Kidney epithelial cell (primary cell): ENCODE measurements around the gene RNF157. TPM values are rescaled to one million over a fixed set of nuclear protein-coding genes. Genes with fewer than 3 reads are reported as not detected.
"Not testable (repeated sequence)": the region's sequence is repeated elsewhere in the genome, so short reads cannot be mapped to it uniquely, and the experiment has no call there.

ENCODE experiments used
- DNase-seq: peaks from one replicate; pipeline ENCODE4 v3.0.0-alpha.2; 2010; ENCODE audit warnings: low read depth
- H3K27me3 ChIP-seq: 2 replicates; pipeline ENCODE4 v1.6.0; 2011; ENCODE audit warnings: low read length; ENCODE audit not compliant: control insufficient read depth, insufficient read depth
- H3K36me3 ChIP-seq: 2 replicates; pipeline ENCODE4 v1.5.1; 2011; ENCODE audit warnings: low read length; ENCODE audit not compliant: control insufficient read depth, insufficient read depth
- H3K4me3 ChIP-seq: 2 replicates; pipeline ENCODE4 v1.5.1; 2011; ENCODE audit warnings: low read depth, mild to moderate bottlenecking, control low read depth, low read length
- CTCF ChIP-seq: IDR thresholded peaks from 2 replicates; pipeline ENCODE4 v1.5.1; 2011; ENCODE audit warnings: mild to moderate bottlenecking, moderate library complexity, low read length, control low read depth, inconsistent platforms; ENCODE audit not compliant: insufficient read depth, poor library complexity, severe bottlenecking
- total RNA-seq: library from RNA; depleted of rRNA; stranded (reverse); fragments of >200 nt; gene quantifications from 2 replicates; pipeline ENCODE4 v1.2.3, GENCODE V29; 2015

The RNF157 gene
- total RNA-seq, 1 donor from 2014 or later = 6.0 TPM

- no peaks in the 10 kb centered on the region for H3K36me3 ChIP-seq
- H3K27me3 ChIP-seq = no peaks in the 10 kb centered on the region
- H3K4me3 ChIP-seq = no peak overlapping the region
- no peak for TF ChIP-seq CTCF
- no peak for DNase-seq
These were observed 20.5 kb downstream of the RNF157 start for GRCh38 chr17:76219670-76220383.

- no peaks in the 10 kb centered on the region for H3K27me3 ChIP-seq
- no peaks in the 10 kb centered on the region for H3K36me3 ChIP-seq
- no peak overlapping the region for H3K4me3 ChIP-seq
- no peak for TF ChIP-seq CTCF
- no peak for DNase-seq
These were observed 23.2 kb downstream of the RNF157 start for GRCh38 chr17:76217081-76217480.

GRCh38 chr17:76213491-76213890, 26.8 kb downstream of the RNF157 start:
- Histone ChIP-seq H3K4me3 (no peak overlapping the region), H3K27me3 (no peaks in the 10 kb centered on the region), H3K36me3 (no peaks in the 10 kb centered on the region)
- no peak for DNase-seq
- no peak for TF ChIP-seq CTCF

GRCh38 chr17:76208120-76208519, 32.2 kb downstream of the RNF157 start:
- DNase-seq = no peak
- Histone ChIP-seq H3K27me3 (no peaks in the 10 kb centered on the region), H3K36me3 (no peaks in the 10 kb centered on the region), H3K4me3 (no peak overlapping the region)
- TF ChIP-seq CTCF = no peak

DNA sequence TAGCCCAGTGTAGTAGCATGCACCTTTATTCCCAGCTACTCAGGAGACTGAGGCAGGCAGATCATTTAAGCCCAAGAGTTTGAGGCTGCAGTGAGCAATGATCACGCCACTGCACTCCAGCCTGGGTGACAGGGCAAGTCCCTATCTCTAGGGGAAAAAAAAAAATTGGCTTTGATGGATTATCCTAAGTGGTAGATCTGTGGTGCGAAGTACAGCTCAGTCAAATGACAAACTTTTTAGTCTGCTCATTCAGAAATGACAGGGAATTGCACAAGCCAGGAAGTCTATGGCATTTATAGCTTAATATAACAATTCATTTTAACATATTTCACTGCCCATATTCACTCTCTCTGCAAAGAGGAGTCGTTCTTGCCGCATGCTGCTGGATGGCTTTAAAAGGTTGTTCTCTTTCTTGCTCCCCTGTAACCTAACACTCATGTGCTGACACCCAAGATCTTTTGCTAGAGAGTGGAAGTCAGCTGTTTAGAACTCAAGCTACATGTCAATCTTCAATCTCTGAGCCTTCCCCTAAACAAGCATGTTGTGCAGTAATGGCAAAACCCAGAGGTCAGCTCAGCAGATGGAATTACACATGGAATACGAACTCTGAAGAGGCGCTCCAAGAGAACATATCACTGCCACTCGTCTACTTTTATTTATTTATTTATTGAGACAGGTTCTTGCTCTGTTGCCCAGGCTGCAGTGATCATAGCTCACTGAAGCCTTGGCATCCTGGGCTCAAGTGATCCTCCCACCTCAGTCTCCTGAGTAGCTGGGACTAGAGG, 32.8 kb downstream of the RNF157 start:
- Histone ChIP-seq H3K36me3 (no peaks in the 10 kb centered on the region), H3K27me3 (no peaks in the 10 kb centered on the region), H3K4me3 (no peak overlapping the region)
- no peak for DNase-seq
- TF ChIP-seq CTCF = no peak

DNA sequence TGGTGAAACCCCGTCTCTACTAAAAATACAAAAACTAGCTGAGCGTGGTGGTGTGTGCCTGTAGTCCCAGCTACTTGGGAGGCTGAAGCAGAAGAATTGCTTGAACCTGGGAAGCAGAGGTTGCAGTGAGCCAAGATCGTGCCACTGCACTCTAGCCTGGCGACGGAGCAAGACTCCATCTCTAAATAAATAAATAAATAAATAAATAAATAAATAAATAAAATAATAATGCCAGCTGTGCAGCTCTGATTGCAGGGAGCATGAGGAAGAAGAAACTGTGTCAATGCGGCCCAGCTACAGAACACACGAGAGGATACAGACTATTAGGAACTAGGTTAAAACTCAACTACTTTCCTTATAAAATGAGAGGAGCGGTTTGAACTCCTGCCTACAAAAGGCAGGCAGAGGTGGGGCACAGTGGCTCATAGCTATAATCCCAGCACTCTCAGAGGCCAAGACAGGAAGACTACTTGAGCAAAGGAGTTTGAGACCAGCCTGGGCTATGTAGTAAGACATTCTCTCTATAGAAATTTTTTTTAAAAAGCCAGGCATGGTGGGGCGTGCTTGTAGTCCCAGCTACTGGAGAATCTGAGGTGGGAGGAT, 34.6 kb downstream of the RNF157 start:
- H3K27me3 ChIP-seq, H3K4me3 ChIP-seq, H3K36me3 ChIP-seq, DNase-seq: not testable (repeated sequence)
